Effector CD4-positive, alpha-beta T cell (primary cell): ENCODE results near the gene TPGS1.

Source experiments
- DNase-seq: peaks from one replicate; pipeline ENCODE4 v3.0.0-alpha.2; 2020

The TPGS1 gene

DNA sequence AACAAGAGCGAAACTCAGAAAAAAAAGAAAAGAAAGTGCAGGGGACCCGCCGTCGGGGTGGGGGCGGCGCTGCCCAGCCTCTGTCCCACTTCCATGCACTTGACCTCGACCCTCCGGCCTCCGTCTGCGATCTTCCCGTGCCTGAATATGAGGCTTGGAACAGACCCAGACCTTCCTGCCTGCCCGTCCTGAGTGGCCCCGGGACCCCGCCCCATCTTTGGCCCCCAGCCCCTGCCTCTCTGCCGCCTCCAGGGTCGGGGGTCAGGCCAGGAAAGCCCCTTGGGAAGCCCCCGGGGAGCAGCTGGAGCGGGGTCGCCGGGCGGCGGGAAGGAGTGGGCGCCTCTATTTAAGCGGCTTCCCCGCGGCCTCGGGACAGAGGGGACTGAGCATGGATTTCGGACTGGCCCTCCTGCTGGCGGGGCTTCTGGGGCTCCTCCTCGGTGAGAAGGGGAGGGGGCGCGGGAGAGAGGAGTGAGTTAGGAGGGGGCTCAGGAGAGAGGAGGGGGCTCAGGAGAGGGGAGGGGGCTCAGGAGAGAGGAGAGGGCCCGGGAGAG, 11.1 kb upstream of the TPGS1 start, which contains the start of gene MADCAM1:
Gene MADCAM1 (plus strand): TSS at position 375 of the 554 bp plus-strand sequence. CDS start 14 bp downstream, at position 389.
- no peak for DNase-seq

DNA sequence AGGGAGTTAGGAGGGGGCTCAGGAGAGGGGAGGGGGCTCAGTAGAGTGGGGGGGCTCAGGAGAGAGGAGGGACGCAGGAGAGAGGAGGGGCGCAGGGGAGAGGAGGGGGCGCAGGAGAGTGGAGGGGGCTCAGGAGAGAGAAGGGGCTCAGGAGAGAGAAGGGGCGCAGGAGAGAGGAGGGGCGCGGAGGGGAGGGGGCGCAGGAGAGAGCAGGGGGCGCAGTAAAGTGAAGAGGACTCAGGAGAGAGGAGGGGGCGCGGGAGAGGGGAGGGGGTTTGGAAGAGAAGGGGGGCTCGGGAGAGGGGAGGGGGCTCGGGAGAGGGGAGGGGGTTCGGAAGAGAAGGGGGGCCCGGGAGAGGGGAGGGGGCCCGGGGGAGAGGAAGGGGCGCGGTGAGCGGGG, 10.3 kb upstream of the TPGS1 start:
- DNase-seq, result no peak

DNA sequence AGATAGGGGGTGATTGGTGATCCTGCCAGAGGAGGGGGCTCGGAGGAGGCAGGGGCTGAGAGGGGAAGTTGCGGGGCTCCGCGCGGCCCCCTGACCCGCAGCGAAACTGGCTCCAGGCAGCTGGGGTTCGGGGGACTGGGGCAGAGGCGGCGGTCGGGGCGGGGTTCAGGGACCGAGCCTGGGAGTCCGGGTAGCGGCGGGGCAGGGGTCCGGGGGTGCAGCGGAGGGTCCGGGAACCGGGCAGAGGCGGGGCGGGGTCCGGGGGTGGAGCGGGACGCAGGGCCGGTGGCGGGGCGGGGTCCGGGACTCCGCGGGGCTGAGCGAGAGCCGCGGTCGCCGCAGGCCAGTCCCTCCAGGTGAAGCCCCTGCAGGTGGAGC, 9.8 kb upstream of the TPGS1 start:
- DNase-seq, result no peak

DNA sequence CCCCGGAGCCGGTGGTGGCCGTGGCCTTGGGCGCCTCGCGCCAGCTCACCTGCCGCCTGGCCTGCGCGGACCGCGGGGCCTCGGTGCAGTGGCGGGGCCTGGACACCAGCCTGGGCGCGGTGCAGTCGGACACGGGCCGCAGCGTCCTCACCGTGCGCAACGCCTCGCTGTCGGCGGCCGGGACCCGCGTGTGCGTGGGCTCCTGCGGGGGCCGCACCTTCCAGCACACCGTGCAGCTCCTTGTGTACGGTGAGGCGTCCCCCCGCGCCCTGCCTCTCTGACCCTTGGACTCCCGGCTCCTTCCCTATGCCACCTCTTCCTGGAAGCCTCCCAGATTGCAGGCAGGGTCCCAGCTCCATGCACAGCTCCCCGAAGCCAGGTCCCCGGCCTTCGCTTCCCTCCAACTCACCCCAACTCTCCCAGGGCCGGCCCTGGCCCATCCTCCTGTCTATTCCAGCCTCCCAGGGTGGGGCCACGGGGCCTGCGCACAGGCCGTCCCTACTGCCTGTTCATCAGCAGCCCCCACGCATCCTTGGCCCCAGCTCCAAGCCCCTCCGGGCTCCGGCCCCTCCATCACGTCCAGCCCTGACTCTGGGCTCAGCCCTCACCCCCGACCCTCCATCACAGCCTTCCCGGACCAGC, 9.3 kb upstream of the TPGS1 start:
- no peak for DNase-seq

DNA sequence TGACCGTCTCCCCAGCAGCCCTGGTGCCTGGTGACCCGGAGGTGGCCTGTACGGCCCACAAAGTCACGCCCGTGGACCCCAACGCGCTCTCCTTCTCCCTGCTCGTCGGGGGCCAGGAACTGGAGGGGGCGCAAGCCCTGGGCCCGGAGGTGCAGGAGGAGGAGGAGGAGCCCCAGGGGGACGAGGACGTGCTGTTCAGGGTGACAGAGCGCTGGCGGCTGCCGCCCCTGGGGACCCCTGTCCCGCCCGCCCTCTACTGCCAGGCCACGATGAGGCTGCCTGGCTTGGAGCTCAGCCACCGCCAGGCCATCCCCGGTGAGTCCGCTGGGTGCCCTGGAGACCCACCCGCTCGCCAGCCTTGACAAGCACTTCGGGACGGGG, 8.8 kb upstream of the TPGS1 start:
- no peak for DNase-seq

DNA sequence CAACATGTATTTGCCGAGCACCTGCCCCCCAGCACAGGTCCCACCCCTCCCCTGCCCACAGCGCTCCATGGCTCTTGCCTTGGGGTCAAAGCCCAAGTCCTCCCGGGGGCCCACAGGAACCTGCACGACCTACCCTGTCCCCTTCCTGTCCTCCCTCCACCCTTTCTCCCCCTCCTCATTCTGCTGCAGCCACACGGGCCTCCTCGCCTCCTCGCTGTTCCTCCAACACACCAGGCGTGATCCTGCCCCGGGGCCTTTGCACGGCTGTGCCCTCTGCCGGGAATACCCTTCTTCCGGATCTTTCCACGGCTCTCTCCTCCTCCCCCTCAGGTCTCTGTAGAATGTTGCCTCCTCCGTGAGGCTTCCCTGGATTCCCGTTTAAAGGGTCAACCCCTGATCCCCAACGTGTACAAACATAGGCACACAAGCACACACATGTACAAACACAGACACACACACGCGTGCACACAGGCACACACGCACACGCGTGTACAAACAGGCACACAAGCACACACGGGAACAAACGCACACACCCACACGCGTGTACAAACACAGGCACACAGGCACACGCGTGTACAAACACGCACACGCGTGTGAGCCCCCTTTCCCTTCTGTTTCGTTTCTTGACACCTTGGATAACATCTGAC, 8.2 kb upstream of the TPGS1 start:
- DNase-seq, result no peak

DNA sequence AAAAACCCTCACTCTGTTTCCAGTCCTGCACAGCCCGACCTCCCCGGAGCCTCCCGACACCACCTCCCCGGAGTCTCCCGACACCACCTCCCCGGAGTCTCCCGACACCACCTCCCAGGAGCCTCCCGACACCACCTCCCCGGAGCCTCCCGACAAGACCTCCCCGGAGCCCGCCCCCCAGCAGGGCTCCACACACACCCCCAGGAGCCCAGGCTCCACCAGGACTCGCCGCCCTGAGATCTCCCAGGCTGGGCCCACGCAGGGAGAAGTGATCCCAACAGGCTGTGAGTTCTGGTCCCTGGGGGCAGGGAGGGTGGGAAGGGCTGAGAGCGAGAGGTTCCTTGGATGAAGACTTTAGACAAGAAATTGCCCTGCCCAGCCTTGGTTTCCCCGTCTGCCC, 5.7 kb upstream of the TPGS1 start:
- no peak for DNase-seq

DNA sequence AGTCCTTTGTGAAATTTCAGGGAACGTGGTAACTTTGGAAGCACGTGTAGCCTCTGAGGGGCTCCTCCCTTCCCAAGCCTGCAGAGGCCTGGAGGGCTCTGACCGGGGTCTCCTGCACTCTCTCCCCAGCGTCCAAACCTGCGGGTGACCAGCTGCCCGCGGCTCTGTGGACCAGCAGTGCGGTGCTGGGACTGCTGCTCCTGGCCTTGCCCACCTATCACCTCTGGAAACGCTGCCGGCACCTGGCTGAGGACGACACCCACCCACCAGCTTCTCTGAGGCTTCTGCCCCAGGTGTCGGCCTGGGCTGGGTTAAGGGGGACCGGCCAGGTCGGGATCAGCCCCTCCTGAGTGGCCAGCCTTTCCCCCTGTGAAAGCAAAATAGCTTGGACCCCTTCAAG, 2.7 kb upstream of the TPGS1 start:
- no peak for DNase-seq

DNA sequence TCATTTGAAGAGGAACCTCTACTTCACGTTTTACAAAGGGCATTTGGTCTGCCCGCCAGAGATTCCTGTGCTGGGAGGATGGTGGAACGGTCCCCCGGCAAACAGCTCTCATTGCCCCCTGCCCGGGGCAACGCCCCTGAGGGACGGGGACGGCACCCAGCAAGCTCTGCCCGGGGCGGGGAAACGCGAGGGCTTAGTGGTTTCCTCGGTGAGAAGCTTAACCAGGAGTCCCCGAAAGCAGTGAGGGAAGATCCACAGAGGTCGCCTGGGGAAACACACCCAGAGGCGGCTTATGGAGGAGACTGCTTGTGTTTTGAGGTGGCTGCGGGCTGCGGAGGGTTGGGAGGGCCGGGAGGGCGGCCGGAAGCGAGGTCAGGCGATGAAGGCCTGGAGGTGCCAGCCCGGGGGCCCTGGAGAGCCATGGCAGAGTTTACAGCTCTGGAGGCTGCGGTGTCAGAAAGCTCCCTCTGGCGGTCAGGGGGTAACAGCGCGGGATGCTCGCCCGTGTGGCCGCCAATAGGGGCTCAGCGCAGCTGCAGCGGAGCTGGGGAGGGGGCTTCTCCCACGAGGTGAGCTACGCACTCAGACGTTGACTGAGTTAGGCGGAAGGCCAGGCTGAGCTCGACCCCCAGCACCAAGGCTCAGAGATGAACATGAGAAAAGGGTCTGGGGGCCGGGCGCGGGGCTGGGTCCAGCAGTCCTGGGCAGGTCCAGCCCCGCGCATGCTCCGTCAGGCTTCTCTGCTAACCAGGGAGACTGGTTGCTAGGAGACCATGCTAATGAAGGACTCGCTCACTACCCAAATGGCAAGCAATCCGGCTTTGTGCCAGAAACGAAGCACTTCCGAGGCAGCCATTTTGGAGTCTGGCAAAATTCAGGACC, 652 bp upstream of the TPGS1 start:
- peak; percentile 93 for DNase-seq

DNA sequence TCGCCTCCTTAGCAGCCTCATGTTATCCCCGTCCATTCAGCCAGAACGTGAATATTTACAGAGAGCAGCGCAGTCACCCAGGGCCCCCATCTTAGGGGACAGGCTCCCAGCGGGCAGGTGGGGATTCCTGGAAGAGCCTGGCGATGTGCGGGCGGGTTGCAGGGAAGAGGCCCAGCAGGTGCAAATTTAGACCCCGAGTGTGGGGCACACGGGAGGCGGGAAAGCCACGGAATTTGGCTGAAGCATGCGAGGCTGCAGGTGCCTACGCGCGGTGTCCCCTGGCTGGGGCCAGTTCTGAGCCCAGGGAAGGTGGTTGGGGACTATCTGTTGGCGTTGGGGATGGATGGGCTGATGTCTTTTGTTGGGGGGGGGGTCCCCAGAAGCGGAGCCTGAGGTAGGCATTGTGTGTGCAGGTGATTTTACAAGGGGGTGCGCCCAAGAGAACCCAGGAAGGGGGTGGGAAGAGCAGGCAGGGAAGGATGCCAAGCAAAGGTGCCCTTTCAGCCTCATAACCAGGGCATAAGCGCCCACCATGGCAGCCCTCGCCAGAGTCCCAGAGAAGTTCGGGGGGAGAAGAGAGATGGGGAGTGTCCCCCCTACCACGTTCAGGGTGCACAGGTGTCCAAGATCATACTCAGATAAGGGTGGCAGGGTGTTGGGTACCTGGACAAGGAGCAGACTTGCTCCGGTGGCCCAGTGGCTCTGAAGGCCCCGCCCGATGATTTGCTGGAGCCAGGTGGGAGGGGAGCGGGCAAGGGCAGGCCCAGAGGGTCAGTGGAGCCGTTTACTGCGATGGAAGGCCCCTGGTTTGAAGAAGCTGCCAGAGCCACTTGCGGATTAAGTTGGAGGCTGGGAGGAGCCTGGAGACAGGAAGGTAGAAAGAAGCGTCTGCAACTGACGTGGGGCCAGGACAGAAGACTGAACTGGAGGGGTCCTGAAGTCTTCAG, 1.2 kb downstream of the TPGS1 start:
- no peak for DNase-seq

DNA sequence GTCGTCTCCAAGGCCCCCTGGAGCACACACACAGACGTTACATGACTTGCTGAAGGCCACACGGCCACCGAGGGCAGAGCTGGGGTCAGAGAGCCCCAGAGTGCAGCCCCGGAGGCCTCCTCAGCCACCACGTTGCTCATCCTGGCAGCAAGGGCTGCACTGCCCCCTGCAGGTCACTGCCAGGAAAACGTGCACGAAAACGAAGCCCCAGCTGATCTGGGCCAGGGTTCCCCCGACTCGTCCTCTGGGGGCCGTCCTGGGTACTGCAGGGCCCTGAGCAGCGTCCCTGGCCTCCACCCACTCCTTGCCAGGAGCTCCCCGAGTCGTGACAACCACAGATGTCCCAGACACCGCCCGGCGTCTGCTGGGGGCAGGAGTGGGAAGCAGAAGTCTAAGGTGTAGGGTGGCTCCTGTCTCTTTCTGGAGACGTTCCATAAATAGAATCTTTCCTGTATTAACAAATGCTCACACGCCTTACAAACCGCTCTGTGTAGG, 3.4 kb downstream of the TPGS1 start:
- DNase-seq, result peak; percentile 87

DNA sequence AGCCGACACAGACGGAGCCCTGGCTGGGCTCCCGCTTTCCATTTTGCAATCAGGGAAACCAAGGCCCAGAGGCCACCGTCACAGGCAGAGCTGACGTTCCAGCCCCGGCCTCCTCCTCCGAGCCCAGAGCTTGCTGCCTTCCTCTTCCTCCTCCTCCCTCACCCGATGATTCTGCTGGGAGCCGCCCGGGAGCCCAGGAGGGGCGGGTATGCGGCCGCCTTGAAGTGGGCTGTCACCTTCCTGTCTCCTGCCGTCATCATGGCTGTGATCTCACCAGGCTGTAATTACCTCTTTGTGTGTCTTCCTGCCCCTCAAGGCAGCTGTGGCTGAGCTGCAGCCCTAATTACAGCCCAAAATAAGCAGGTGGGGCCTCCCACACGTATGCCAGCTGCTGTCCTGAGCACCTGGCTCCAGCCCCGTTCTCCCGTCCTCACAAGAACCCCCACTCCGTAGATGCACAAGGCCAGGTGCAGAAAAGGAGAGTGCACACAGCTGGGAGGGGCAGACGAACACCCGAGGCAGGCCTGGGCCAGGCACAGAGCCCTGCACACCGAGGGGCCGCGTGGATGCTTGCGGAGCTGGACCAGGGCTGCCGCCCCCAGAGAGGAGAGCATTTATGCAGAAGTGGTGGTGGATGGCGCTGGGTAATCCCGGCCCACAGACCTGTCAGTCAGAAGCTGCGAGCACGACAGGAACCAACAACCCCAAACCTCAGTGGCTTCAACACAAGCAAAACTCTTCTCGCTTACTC, 4.0 kb downstream of the TPGS1 start:
- peak; percentile 90 for DNase-seq

DNA sequence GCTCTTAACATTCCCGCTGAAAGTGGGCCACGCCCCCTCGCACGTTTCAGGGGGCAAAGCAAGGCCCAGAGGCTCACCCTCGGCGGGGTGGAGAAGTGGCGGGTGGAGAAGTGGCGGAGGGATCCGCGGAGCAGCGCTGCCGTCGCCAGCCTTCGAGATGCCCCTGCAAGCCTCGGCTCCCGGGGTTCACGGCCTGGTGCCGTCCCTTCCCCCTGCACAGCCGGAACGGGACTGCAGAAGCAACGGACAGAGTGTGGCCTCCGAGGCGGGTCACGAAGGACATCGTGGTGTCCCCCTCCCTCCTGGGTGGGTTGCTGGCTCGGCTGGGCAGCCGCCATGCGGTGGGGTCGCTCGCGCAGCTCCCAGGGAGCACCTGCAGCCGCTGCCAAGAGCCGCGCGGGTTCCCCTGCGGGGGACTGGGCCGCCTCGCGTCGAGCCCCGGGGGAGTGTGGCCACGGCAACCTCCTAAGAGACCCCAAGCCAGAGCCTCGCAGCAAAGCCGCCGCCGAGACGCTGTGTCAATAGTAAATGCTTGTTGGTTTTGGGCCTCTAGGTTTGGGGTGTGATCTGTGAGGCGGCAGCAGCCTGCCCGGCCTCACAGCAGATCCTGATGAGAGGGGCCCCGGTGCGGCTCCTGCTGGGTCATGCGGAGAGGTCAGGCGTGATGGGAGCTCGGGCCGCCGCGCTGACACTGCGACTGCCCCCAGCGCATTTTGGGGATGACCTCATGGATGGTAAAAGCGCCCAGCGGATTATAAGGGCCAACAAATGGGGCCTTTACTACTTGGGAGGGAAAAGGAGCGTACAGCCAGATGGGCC, 5.5 kb downstream of the TPGS1 start:
- DNase-seq, result no peak

DNA sequence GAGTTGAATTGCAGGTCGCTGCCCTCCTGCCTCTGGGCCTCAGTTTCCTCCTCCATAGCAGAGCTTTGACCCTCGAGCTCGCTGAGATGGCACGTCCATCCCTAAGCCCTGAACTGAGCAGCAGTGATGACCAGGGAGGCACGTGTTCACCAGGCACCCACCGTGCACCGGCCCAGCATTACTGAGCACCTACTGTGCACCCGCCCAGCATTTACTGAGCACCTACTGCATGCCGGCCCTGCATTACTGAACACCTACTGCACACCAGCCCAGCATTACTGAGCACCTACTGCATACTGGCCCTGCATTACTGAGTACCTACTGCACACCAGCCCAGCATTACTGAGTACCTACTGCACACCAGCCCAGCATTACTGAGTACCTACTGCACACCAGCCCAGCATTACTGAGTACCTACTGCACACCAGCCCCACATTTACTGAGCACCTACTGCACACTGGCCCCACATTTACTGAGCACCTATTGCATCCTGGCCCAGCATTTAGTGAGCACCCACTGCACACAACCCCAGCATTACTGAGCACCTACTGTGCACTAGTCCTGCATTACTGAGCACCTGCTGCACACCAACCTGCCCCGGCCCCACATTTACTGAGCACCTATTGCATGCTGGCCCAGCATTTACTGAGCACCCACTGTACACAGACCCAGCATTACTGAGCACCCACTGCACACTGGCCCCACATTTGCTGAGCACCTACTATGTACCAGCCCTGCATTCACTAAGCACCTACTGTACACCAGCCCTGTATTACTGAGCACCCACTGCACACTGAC, 6.3 kb downstream of the TPGS1 start:
- no peak for DNase-seq

DNA sequence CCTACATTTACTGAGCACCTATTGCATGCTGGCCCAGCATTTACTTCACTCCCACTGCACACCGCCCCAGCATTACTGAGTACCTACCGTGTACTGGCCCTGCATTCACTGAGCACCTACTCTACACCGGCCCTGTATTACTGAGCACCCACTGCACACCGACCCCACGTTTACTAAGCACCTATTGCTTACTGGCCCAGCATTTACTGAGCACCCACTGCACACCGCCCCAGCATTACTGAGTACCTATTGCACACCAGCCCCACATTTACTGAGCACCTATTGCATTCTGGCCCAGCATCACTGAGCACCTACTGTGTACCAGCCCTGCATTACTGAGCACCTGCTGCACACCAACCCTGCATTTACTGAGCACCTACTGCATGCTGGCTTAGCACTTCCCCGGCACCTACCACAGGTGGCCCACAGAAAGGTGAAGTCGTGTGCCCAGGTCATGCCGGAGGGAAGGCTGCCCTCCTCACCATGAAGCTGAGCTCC, 6.9 kb downstream of the TPGS1 start:
- DNase-seq, result no peak

DNA sequence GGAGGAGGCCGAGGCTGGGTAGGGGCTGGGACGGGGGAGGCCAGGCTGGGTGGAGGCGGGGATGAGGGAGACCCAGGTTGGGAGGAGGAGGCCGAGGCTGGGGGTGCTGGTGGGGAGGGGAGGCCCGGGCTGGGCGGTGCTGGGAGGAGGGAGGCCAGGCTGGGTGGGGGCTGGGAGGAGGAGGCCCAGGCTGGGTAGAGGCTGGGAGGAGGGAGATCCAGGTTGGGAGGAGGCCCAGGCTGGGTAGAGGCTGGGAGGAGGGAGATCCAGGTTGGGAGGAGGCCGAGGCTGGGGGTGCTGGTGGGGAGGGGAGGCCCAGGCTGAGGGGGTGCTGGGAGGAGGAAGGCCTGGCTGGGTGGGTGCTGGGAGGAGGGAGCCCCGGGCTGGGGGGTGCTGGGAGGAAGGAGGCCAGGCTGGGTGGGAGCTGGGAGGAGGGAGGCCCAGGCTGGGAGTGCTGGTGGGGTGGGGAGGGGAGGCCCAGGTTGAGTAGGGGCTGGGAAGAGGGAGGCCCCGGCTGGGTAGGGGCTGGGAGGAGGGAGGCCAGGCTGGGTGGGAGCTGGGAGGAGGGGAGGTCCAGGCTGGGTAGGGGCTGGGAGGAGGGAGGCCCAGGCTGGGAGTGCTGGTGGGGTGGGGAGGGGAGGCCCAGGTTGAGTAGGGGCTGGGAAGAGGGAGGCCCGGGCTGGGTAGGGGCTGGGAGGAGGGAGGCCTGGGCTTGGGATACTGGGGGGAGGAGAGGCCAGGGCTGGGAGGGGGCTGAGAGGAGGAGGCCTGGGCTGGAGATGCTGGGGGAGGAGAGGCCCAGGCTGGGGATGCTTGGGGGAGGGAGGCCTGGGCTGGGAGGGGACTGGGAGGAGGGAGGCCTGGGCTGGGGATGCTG, 10.7 kb downstream of the TPGS1 start:
- DNase-seq, result no peak

DNA sequence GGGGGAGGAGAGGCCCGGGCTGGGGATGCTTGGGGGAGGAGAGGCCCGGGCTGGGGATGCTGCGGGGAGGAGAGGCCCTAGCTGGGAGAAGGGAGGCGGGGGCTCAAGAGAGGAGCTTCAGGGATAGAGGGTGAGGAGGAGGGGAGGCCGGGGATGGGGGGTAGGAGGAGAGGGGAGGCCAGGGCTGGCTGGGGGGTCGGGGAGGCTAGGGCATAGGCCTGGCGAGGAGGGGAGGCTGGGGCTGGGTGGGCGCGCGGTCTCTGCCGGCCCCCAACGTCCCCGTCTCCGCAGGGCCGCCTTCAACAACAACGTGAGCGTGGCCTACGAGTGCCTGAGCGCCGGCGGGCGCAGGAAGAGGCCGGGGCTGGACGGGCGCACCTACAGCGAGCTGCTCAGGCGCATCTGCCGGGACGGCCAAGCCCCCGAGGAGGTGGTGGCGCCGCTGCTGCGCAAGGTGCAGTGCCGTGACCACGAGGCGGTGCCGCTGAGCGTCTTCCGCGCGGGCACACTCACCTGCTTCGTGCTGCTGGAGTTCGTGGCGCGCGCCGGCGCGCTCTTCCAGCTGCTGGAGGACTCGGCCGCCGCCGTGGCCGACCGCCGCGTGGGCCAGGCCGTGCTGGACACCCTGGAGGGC, 11.4 kb downstream of the TPGS1 start:
- peak; percentile 56 for DNase-seq

DNA sequence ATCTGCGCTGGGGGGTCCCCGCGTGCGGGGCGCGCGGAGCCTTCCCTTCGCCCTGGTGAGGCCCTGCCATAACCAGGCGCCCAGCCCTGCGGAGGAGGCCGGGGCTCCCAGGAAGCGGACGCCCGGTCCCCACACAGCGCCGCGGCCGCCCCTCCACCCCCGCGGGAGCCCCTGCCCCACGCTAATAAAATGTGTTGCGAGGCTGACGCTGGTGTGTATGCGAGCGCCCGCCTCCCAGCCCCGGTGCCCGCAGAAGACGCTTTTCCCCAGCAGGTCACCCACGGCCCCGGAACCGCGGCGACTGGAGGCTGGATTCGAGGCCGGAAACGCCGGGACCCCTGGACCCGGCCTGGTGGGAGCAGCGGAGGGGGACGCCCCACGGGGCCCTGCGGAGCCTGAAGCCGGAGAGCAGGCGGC, 12.2 kb downstream of the TPGS1 start:
- DNase-seq, result no peak
